ENCODE results near the gene ILF3.

The ILF3 gene

DNA sequence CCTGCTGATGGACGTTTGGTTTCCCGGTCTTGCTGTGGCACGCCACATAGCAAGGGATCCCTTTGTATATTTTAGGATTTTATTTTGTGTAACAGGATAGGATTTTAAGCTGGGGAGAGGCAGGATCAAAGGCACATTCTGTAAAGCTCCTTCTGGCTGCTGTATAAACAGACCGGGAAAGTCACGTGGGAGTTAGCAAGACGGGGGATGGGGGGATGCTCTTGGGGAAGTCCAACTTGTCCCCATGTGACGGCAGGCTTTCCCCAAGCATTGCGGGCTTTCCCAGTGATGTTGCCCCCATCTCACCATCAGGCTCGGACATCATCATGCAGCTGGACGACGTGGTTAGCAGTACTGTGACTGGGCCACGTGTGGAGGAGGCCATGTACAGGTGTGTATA is 52.8 kb downstream of the ILF3 start:
- no peak for DNase-seq

DNA sequence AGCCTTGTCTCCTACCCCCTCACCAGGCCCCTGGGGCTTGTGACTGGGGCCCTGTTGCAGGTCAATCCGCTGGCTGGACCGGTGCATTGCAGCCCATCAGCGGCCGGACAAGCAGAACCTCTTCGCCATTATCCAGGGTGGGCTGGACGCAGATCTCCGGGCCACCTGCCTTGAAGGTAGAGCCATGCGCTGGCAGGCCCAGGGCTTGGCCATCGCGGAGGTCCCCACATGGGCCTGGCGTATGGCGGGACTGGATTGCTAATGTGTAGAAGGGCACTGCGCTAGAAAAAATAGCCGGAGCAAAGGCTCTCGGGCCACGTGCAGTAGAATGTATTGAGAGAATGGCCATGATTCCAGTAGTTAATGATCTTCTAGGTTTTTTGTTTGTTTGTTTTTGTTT is 53.3 kb downstream of the ILF3 start:
- no peak for DNase-seq

DNA sequence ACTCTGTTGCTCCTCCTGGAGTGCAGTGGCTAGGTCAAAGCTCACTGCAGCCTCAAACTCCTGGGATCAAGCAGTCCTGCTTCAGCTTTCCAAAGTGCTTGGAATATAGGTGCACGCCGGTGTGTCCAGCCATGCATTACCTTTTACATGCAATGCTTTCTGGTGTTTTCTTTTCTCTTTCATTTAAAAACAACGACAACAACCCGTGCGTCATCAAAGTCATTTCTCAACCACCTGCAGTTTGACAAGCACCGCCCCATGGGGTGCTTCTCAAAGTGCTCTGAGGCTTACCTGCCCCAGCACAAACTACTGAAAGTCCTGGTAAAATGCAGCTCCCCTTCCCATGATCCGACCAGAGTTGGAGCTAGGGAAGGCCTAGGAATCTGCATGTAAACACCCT is 54.1 kb downstream of the ILF3 start:
- no peak for DNase-seq

DNA sequence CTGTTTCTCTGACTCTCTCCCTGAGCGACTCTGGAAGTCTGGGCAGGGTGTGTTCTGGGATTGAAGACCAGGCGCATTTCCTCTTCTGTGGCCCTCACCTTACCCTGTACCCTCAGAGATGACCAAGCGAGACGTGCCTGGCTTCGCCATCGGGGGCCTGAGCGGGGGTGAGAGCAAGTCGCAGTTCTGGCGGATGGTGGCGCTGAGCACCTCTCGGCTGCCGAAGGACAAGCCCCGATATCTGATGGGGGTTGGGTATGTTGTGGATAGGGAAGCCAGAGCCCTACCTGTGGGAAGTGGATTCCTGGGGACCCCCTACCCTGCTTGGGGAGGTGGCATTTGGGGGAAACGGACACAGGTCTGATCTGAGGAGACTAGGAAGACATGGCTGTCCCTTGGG is 57.9 kb downstream of the ILF3 start:
- DNase-seq = no peak

DNA sequence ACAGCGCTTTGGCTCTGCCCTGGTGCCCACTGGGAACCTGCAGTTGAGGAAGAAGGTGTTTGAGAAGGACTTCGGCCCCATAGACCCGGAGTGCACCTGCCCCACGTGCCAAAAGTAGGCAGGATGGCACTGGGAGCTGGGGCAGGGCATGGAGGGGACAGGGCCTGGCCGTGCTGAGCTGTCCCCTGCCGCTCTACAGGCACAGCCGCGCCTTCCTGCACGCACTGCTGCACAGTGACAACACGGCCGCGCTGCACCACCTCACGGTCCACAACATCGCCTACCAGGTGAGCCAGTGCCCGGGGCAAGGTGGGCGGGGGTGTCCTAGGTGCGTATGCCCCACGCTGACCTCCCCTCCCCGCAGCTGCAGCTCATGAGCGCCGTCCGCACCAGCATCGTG is 58.6 kb downstream of the ILF3 start:
- DNase-seq = peak; percentile 39

DNA sequence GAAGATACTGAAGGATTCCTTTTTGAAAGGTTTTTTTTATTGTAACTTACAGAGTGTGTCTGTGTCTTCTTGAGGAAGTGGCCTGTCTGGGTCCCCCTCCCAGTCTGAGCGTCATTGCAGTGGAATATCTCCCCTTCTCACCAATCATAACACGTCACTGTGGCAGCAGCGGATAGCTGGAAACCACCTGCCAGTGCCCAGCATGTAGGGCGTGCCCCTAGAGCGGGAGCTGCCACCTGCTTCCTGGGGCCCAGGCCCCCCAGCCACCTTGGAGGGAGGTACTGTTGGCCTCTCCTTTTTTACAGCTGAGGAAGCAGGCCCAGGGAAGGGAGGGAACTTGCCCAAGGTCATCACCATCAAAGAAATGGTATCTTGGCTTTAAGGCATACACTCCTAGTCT is 59.2 kb downstream of the ILF3 start:
- peak; percentile 66 for DNase-seq

DNA sequence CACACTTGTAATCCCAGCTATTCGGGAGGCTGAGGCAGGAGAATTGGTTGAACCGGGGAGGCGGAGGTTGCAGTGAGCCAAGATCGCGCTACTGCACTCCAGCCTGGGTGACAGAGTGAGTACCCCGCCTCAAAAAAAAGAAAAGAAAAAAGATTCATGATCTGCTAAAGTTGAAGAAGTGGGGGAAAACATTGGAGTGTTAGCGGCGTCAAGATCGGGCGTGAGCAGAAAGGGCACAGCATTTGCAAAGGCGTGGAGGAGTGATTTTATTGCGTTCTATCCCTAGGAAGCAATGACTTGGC is 62.9 kb downstream of the ILF3 start:
- DNase-seq = no peak

DNA sequence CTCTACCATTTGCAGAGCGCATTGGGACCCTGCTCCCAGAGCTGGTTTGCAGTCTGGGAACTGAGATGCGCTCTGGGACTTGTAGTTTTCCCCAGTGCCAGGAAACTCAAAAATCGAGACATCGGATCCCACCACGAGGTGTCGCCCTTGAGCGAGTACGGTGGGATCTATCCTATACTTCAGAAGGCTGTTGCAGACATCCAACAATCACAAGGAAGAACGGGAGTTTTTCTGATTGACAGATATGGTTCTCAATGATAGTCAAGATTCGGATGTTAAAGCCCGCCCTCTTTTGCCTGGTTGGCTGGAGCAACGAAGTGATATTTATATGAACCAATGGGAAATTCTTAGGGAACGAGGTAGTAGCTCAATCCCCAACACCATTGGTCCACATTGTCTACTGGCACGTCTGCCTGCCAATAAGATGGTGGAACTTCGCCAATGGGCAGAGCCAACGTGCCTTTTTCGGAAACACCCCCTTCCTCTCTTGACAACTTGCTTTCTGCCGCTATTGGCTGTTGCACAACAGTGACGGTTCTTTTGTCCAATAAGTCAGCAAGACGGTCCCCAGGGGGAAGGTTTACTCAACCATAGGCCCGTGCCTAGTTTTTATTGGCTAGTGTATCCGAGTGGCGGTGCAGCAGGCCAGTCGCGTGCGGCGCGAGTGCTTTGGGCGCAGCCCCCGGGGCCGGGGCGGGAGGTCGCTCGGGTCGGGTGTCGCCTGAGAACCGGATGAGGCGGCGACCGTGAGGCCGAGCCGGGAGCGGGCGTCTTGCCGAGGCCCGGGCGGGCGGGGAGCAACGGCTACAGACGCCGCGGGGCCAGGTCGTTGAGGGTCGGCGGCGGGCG is 63.4 kb downstream of the ILF3 start, which contains the start of gene DNM2:
TSS of gene DNM2 (plus strand) at position 724 of the 849 bp plus-strand sequence. CDS start 164 bp downstream, outside the sequence.
- peak; percentile 98 for DNase-seq

DNA sequence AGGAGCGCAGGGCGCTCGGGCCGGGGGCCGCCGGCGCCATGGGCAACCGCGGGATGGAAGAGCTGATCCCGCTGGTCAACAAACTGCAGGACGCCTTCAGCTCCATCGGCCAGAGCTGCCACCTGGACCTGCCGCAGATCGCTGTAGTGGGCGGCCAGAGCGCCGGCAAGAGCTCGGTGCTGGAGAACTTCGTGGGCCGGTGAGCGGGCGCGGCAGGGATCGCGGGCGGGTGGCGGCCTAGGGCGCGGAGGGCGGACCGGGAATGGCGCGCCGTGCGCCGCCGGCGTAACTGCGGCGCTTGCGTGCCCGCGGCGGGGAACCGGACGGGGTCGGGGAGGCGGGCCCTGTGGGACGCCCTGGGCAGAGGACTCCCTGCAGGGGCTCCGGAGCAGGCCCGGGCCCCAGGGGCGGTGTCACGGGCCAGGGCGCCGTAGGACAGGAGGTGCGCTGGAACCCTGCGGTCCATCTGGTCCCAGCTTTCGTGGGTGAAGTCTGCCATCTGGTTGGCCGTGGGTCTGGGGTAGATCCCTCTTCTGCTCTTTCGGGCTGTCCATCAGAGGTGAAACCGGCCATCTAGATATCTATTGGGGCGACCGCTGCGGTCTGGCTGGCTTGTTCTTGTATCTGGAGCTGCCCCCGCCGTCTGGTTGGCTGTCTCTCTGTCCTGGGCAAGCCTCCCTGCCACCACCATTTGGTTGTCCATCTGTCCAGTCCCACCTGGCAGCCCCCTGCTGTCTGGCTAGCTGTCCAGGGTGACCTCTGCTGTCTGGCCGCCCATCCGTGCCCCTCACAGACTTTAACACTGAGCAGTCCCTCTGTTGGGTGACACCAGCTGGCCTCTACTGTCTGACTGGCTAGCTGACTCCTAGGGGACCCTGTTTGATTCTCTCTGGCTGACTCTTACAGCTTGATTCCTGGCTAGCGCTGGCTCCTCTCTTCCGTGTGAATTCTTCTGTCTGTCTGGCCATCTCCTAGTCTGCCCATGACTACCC is 64.4 kb downstream of the ILF3 start:
- no peak for DNase-seq

DNA sequence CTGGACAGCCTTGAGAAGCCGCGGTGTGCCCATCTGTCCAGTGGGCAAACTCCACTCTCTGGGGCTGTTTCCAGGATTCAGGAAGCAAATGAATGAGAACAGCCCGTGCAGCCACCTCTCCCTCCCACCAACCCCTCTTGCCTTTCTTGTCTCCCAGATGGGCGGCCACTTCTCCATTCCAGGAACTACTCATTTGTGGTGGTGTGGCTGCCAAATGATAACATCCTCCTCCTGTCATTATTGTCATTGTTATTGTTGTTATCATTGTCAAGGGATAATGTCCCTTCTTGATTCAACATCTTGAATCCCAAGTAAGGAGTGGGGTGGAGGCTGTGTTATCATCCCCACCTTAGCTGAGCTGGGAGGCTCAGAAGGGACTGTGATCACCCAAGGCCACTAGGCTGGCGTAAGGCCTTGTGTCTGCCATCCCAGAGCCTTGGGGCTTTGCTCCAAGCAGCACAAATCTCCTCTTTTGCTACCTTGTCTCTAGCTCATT is 65.4 kb downstream of the ILF3 start:
- DNase-seq = no peak

DNA sequence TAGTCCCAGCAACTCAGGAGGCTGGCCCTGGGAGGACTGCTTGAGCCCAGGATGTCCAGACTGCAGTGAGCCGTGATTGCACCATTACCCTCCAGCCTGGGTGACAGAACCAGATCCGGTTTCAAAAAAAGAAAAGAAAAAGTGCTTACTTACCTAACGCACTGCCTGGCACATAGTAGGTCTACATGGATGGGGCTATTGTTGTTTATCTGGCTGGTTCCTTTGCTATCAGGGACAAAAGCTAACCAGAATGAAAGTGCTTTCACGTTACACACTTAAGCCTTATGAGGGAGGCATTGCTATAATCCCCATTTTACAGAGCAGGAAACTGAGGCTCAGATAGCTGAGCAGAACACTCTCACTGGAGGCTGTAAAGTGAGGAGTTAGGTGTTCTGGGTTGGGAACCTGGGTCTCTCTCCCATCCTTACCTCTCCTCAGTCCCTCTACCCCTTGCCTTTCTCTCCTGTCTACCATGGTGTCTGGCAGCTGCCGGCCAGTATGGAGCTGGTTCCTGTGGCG is 66.5 kb downstream of the ILF3 start:
- DNase-seq = no peak

DNA sequence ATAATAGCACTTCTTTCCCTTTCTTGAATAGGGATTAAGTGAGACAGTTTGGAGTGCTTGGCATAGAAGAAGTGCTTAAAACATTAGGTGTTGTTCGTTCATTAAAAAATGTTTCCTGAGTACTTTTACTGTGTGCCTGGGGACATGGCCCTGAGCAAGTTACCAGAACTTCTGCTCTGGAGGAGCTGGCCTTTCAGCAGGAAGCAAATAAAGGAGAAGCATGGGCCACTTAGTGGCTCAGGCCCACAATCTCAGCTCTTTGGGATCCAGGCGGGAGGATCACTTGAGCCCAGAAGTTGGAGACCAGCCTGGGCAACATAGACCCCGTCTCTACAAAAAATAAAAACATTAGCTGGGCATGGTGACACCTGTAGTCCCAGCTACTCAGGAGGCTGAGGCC is 69.4 kb downstream of the ILF3 start:
- DNase-seq = no peak

DNA sequence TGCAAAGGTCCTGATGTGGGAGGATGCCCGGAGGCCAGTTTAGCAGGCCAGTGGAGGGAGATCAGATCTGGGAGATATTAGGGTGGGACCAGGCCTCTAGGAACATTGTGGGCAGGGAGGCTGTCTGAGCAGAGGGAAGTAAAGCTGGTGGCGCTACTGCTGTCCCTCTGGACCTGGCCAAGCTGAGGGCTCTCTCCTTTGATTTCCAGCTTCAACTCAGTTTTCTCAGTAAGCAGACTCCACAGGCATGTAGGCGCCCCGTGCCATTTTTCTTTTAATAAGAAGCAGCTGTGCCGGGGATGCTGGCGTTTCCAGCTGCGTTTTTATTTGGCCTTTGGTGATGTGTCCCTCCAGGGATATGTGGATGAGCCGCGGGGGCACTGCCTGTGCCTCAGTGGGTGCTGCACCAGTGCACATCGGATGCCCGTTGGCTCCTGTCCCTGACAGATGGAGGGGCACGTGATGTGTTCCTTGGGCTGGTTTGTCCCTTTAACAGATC is 70.5 kb downstream of the ILF3 start:
- DNase-seq = no peak

DNA sequence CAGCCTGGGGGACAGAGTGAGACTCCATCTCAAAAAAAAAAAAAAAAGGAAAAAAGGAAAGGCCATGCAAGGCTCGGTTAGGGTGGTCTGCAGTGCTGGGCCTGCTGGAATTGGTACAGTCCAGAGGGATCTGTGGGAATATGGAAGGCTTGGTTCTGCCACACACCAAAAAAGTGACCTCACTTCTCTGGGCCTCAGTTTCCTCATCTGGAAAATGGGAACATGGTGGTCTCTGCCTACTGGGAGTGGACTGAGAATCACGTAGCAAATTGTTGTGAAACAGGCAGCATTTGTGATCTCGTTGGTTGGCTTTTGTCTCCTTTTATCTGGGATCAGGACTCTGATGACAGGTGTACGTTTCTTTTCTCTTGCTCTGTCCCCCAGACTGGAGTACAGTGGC is 71.3 kb downstream of the ILF3 start:
- DNase-seq = no peak

DNA sequence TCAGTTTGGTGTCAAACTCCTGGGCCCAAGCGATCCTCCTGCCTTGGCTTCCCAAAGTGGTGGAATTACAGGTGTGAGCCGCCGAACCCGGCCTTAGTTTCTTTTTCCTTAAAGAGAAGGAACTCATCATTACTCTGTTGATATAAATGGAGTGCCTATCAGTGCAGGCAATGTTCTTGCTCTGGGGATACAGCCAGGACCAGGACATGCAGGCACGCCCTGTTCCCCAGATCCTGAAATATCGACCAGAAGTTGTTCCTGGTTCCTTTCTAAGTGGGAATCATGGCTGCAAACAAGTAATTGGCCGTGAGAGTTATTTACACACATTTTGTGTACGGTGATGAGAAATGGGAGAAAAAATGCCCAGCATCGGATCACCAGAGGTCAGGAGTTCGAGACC is 72.1 kb downstream of the ILF3 start:
- no peak for DNase-seq

DNA sequence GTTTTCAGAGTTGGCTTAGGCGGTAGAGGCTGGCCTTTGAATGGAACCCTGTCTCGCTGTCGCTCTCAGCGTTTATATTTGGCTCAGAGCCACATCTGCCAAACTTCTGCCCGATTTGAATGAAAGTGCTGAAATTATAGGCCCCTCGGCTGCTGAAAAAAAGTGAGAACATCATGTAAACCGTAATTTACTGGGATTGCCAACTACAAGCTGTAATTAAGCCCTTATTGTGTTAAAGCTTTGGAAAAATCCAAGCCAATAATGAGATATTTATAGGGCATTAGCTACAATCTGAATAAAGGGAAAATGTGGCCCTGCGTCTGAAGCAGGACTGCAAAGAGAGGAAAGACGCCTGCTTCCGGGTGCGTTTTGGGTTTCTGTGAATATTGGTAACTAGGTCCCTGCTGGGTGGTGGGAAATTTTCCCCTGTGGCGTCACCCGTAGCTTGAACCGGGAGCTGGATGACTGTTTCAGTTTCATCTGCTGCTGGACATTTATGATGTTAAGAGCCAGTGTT is 73.6 kb downstream of the ILF3 start:
- DNase-seq = no peak

DNA sequence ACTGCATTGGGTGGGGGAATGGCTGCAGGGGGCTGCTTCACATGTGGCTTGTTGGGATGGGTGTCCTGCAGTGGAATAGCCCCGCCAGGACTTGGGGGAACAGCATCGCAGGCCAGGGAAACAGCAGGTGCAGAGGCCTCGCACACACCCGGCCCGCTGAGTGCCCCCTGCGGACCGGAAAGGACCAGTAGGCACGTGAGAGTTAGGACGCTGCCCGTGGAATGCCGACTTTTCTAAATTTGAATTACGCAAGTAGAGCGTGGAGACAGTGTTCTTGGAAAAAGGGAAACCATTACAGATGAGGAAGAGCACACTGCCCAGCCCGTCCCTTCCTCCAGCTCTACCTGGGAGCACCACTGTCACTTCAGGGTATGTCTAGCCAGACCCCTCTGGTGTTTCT is 75.3 kb downstream of the ILF3 start:
- no peak for DNase-seq

DNA sequence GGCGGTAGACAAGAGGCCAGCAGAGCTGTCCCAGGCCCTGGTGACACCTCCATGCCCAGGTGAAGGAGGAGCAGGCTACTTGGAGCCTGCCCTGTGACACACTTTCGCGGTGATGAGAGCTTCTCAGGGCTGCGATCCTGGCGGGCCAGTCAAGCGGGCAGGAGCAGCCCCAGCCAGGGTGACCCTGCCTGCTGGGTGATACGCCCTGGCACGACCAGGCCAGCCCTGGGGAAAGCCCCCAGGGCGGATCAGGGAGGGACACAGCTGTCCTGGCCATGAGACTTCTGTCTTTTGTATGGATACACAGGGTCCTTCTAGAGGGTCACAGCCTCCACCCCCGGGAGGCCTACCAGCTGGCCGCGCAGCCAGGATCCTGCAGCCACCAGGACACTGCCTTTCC is 76.8 kb downstream of the ILF3 start:
- DNase-seq = no peak

DNA sequence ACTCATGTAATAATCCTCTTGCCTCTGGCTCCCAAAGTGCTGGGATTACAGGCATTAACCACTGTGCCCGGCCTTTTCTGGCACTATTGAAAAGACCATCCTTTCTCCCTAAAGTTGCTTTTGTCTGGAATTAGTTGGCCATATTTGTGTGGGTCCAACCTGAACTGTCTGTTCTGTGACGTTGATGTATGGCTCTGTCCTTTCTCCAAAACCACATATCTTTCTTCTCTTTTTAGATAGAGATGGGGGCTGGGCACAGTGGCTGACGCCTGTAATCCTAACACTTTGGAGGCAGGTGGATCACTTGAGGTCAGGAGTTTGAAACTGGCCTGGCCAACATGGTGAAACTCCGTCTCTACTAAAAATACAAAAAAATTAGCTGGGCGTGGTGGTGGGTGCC is 81.6 kb downstream of the ILF3 start:
- no peak for DNase-seq

DNA sequence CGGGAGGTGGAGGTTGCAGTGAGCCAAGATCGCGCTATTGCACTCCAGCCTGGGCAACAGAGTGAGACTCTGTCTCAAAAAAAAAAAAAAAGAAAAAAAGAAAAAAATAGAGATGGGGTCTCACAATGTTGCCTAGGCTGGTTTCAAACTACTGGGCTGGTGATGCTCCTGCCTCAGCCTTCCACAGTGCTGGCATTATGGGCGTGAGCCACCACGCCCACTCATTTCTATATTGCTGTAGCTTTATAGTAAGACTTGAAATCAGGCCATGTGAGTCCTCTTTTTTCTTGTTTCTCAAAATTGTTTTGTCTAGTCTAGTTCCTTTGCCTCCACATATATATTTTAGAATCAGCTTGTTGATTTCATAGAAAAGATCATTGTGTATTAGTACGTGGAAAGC is 82.0 kb downstream of the ILF3 start:
- no peak for DNase-seq

DNA sequence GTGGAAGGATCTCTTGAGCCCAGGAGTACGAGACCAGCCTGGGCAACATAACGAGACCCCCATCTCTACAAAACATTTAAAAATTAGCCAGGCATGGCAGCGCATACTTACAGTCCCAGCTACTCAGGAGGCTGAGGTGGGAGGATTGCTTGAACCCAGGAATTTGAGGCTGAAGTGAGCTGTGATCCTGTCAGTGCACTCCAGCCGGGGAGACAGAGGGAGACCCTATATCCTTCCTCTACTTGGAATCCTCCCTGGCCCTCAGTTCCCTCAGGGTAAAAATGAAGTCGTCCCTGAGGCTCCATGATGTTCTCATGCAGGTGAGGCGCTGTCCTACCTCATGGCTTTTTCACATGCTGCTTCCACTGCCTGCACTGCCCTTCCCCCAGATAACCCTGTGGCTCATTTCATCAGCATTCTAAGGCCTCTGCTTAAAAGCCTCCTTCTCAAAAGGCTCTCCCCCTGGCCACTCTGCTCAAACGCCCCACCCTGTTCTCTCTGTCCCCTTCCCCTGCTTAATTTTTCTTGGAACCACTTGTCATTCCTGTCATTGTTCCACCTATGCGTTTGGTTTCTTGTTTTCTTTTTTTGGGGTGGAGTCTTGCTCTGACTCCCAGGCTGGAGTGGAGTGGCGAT is 82.9 kb downstream of the ILF3 start:
- DNase-seq = no peak

DNA sequence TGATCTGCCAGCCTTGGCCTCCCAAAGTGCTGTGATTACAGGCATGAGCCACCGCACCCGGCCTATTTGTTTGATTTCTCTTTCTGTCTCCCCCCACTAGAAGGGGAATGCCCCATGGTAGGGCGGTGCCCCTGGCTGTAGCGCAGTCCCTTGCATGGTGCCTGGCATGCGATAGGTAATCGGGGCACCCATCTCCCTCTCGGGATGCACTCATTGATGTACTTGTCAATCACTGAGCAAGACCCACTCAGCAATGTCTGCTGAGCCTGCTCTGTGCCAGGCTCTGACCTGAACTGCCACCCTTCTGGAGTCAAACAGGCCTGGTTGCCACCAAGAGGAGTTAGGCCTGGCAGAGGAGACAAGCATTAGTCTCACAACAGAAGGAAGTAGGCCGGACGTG is 83.6 kb downstream of the ILF3 start:
- no peak for DNase-seq

DNA sequence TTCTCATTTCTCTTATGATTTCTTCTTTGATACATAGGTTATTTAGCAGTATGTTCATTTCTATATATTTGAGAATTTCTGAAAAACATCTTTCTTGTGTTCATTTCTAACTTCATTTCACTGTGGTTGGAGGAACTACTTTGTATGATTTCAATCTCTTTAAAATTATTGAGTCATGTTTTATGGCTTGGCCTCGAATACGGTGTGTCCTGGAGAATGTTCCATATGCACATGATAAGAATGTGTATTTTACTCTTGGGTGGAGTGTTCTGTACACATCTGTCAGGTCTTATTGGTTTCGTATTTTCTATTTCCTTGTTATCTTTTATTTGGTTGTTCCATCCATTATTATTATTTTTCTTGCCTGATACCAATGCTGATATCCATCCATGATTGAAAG is 86.7 kb downstream of the ILF3 start:
- no peak for DNase-seq

Data from NCI-H510A (cell line).